RPMI7951 (cell line): ENCODE measurements around the gene CNGB1. TPM values are rescaled to one million over a fixed set of nuclear protein-coding genes. Genes with fewer than 3 reads are reported as not detected.
"Not testable (repeated sequence)": the region's sequence is repeated elsewhere in the genome, so short reads cannot be mapped to it uniquely, and the experiment has no call there.

ENCODE experiments used
- DNase-seq: peaks from one replicate; pipeline ENCODE4 v3.0.0-alpha.2; 2012; ENCODE audit warnings: low read depth
- total RNA-seq: library from RNA; depleted of rRNA; stranded (reverse); fragments of >200 nt; shearing (Covaris generic); gene quantifications from 2 replicates; pipeline ENCODE4 v1.2.3, GENCODE V29; 2014

CNGB1 gene
- total RNA-seq, 1 experiment from 2014 or later, result not detected

- no peak for DNase-seq
These were observed 26.2 kb upstream of the CNGB1 start for GRCh38 chr16:57997176-57997527.

- no peak for DNase-seq
These were observed 25.7 kb upstream of the CNGB1 start for GRCh38 chr16:57996406-57997175.

- DNase-seq, result no peak
These were observed 24.9 kb upstream of the CNGB1 start for GRCh38 chr16:57995721-57996405.

- DNase-seq, result peak; percentile 51
These were observed 23.9 kb upstream of the CNGB1 start for GRCh38 chr16:57994778-57995177.

GRCh38 chr16:57994361-57994760 is 23.4 kb upstream of the CNGB1 start:
- DNase-seq, result no peak

- no peak for DNase-seq
These were observed 23.0 kb upstream of the CNGB1 start for GRCh38 chr16:57993897-57994296.

- DNase-seq, result no peak
These were observed 22.5 kb upstream of the CNGB1 start for GRCh38 chr16:57993438-57993837.

GRCh38 chr16:57992084-57992483 is 21.2 kb upstream of the CNGB1 start:
- no peak for DNase-seq

GRCh38 chr16:57991551-57992059 is 20.7 kb upstream of the CNGB1 start:
- DNase-seq, result no peak

- DNase-seq, result no peak
These were observed 18.0 kb upstream of the CNGB1 start for GRCh38 chr16:57988929-57989328.

- DNase-seq, result no peak
These were observed 16.7 kb upstream of the CNGB1 start for GRCh38 chr16:57987441-57988177.

- DNase-seq, result no peak
These were observed 15.3 kb upstream of the CNGB1 start for GRCh38 chr16:57986196-57986595.

- no peak for DNase-seq
These were observed 14.6 kb upstream of the CNGB1 start for GRCh38 chr16:57985204-57986181.

- DNase-seq, result peak; percentile 64
These were observed 13.7 kb upstream of the CNGB1 start for GRCh38 chr16:57984443-57985203.

GRCh38 chr16:57982385-57982784 is 11.5 kb upstream of the CNGB1 start:
- DNase-seq, result no peak

- no peak for DNase-seq
These were observed 10.7 kb upstream of the CNGB1 start for GRCh38 chr16:57981636-57982035.

GRCh38 chr16:57979006-57979585 is 8.2 kb upstream of the CNGB1 start:
- DNase-seq, result no peak

GRCh38 chr16:57978070-57978465 is 7.1 kb upstream of the CNGB1 start:
- not testable (repeated sequence) for DNase-seq

GRCh38 chr16:57977418-57978069 is 6.6 kb upstream of the CNGB1 start:
- no peak for DNase-seq
